Neural cell (in vitro differentiated cells): Measurements from ENCODE around the gene TESMIN. TPM values are rescaled to one million over a fixed set of nuclear protein-coding genes. Genes with fewer than 3 reads are reported as not detected.

Experiments used
- H2AFZ ChIP-seq: fragments of 200-600, 300-800 bp; sonication (generic), shearing (Covaris generic); 2 replicates; pipeline ENCODE4 v1.6.0; 2014; ENCODE audit warnings: low read depth, mild to moderate bottlenecking, antibody characterized with exemption, low read length, moderate library complexity
- H3F3A ChIP-seq: fragments of 200-600 bp; shearing (Covaris generic); 2 replicates; pipeline ENCODE4 v1.6.1; 2016; ENCODE audit warnings: mild to moderate bottlenecking, moderate library complexity, mixed read lengths, antibody characterized with exemption, low read length; ENCODE audit not compliant: insufficient read depth, poor library complexity, severe bottlenecking
- H3K27ac ChIP-seq: fragments of 200-600, 300-800 bp; sonication (generic), shearing (Covaris generic); 2 replicates; pipeline ENCODE4 v1.5.1; 2014; ENCODE audit warnings: mild to moderate bottlenecking, low read length, moderate library complexity
- H3K27me3 ChIP-seq: fragments of 300-800, 200-600 bp; sonication (generic), shearing (Covaris generic); 2 replicates; pipeline ENCODE4 v1.6.0; 2014; ENCODE audit warnings: mild to moderate bottlenecking, low read depth, low read length, moderate library complexity; ENCODE audit not compliant: insufficient read depth
- H3K36me3 ChIP-seq: fragments of 300-800, 200-600 bp; sonication (generic), shearing (Covaris generic); 2 replicates; pipeline ENCODE4 v1.5.1; 2014; ENCODE audit warnings: mild to moderate bottlenecking, antibody characterized with exemption, low read length, moderate library complexity; ENCODE audit not compliant: insufficient read depth
- H3K4me2 ChIP-seq: fragments of 300-800, 200-600 bp; sonication (generic), shearing (Covaris generic); 2 replicates; pipeline ENCODE4 v1.6.0; 2014; ENCODE audit warnings: mild to moderate bottlenecking, low read length
- H3K4me3 ChIP-seq: fragments of 300-800, 200-600 bp; sonication (generic), shearing (Covaris generic); 2 replicates; pipeline ENCODE4 v1.5.1; 2014; ENCODE audit warnings: mild to moderate bottlenecking, low read length, moderate library complexity
- H3K79me2 ChIP-seq: fragments of 200-600 bp; shearing (Covaris generic); replicated peaks from 2 replicates; pipeline ENCODE4 v1.6.0; 2014; ENCODE audit warnings: mild to moderate bottlenecking, low read length, moderate library complexity; ENCODE audit not compliant: insufficient read depth
- H3K9ac ChIP-seq: fragments of 300-800, 200-600 bp; sonication (generic), shearing (Covaris generic); 2 replicates; pipeline ENCODE4 v1.6.1; 2016; ENCODE audit warnings: mild to moderate bottlenecking, low read length, mixed read lengths
- H3K9me2 ChIP-seq: fragments of 200-600 bp; shearing (Covaris generic); 2 replicates; pipeline ENCODE4 v1.6.1; 2016; ENCODE audit warnings: mild to moderate bottlenecking, low read length, mixed read lengths; ENCODE audit not compliant: insufficient read depth
- H3K9me3 ChIP-seq: fragments of 200-600, 300-800 bp; sonication (generic), shearing (Covaris generic); 2 replicates; pipeline ENCODE4 v1.6.1; 2016; ENCODE audit warnings: mild to moderate bottlenecking, mixed run types, low read length, moderate library complexity, mixed read lengths
- H4K20me1 ChIP-seq: fragments of 200-600 bp; shearing (Covaris generic); 2 replicates; pipeline ENCODE4 v1.6.1; 2016; ENCODE audit warnings: mild to moderate bottlenecking, mixed run types; ENCODE audit not compliant: insufficient read depth
- EP300 ChIP-seq: fragments of 450-650 bp; conservative IDR thresholded peaks from 2 replicates; pipeline ENCODE4 v1.6.1; 2014; ENCODE audit warnings: antibody characterized with exemption, mild to moderate bottlenecking, moderate library complexity; ENCODE audit not compliant: poor library complexity, severe bottlenecking
- EZH2 ChIP-seq: fragments of 200-600, 300-800 bp; shearing (Covaris generic), sonication (generic); IDR thresholded peaks from 2 replicates; pipeline ENCODE4 v1.6.1; 2014; ENCODE audit warnings: antibody characterized with exemption, low read length, borderline replicate concordance, mild to moderate bottlenecking; ENCODE audit not compliant: insufficient read depth, poor library complexity, severe bottlenecking
- MXI1 ChIP-seq: fragments of 450-650 bp; conservative IDR thresholded peaks from 2 replicates; pipeline ENCODE4 v1.6.1; 2014; ENCODE audit warnings: antibody characterized with exemption, mild to moderate bottlenecking; ENCODE audit not compliant: poor library complexity, severe bottlenecking
- POLR2AphosphoS5 ChIP-seq: IDR thresholded peaks from 2 replicates; pipeline ENCODE4 v1.6.1; 2012
- RAD21 ChIP-seq: fragments of 450-650 bp; conservative IDR thresholded peaks from 2 replicates; pipeline ENCODE4 v1.6.1; 2014; ENCODE audit warnings: antibody characterized with exemption, mild to moderate bottlenecking, moderate library complexity
- REST ChIP-seq: IDR thresholded peaks from 2 replicates; pipeline ENCODE4 v1.6.1; 2012; ENCODE audit warnings: borderline replicate concordance
- SMC3 ChIP-seq: fragments of 450-650 bp; conservative IDR thresholded peaks from 2 replicates; pipeline ENCODE4 v1.6.1; 2014; ENCODE audit warnings: antibody characterized with exemption, mild to moderate bottlenecking, moderate library complexity; ENCODE audit not compliant: poor library complexity
- TAF1 ChIP-seq: IDR thresholded peaks from 2 replicates; pipeline ENCODE4 v1.6.1; 2012; ENCODE audit warnings: low read depth
- polyA plus RNA-seq: library from polyadenylated mRNA; depleted of rRNA; stranded (reverse); fragments of >200 nt; gene quantifications from 2 replicates; pipeline ENCODE4 v1.2.3, GENCODE V29; 2014
- TF ChIP-seq, protein P1 (sequence below): fragments of 450-650 bp; IDR thresholded peaks from 2 replicates; pipeline ENCODE4 v1.5.1; 2014; ENCODE audit warnings: antibody characterized with exemption, mild to moderate bottlenecking, moderate library complexity; ENCODE audit not compliant: poor library complexity, severe bottlenecking

TESMIN gene
- polyA plus RNA-seq, 1 donor from 2014 or later: not detected

GRCh38 chr11:68763181-68763721 lies 11.9 kb upstream of the TESMIN start:
- H3F3A ChIP-seq: no peaks in the 10 kb centered on the region
- H3K9me3 ChIP-seq: no peaks in the 10 kb centered on the region
- no peak overlapping the region for H3K9ac ChIP-seq
- H3K79me2 ChIP-seq: no peaks in the 10 kb centered on the region
- no peaks in the 10 kb centered on the region for H3K27me3 ChIP-seq
- H3K9me2 ChIP-seq: no peaks in the 10 kb centered on the region
- H3K36me3 ChIP-seq: no peaks in the 10 kb centered on the region
- no peak overlapping the region for H3K27ac ChIP-seq
- no peak overlapping the region for H3K4me2 ChIP-seq
- no peak overlapping the region for H2AFZ ChIP-seq
- H4K20me1 ChIP-seq: no peaks in the 10 kb centered on the region
- TF ChIP-seq TAF1: no peak
- TF ChIP-seq POLR2AphosphoS5: no peak
- no peak for TF ChIP-seq MXI1
- no peak for TF ChIP-seq RAD21
- TF ChIP-seq REST: no peak
- no peak for TF ChIP-seq EP300
- no peak overlapping the region for H3K4me3 ChIP-seq

DNA sequence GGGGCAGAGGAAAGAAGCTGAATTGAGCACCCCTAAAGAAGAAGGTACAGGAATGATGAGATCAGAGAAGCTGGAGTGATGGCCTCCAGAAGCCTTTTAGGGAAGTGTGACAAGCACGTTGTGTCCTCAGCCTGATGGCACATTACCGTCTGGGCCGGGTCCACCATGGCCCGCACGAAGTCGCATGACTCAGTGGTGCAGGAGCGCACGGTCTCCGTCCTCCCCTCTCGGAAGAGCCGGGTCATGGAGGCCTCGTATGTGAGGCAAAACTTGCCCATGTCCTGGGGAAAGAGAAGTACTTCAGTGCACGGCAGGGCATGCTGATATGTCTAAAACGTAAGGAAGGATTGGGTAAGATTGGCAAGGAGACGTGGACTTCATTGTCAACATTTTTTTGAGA lies 11.2 kb upstream of the TESMIN start:
- H3K9me3 ChIP-seq: no peaks in the 10 kb centered on the region
- H3K4me3 ChIP-seq: no peak overlapping the region

More for the DNA sequence above, 11.2 kb upstream of the TESMIN start:
- H3F3A ChIP-seq: no peaks in the 10 kb centered on the region
- no peak overlapping the region for H2AFZ ChIP-seq
- H3K36me3 ChIP-seq: no peaks in the 10 kb centered on the region
- no peaks in the 10 kb centered on the region for H3K79me2 ChIP-seq
- H3K27me3 ChIP-seq: no peaks in the 10 kb centered on the region
- no peak for TF ChIP-seq MXI1
- TF ChIP-seq EZH2: no peak
- TF ChIP-seq SMC3: no peak
- no peak for TF ChIP-seq TAF1
- TF ChIP-seq RAD21: no peak
- TF ChIP-seq, protein P1, sequence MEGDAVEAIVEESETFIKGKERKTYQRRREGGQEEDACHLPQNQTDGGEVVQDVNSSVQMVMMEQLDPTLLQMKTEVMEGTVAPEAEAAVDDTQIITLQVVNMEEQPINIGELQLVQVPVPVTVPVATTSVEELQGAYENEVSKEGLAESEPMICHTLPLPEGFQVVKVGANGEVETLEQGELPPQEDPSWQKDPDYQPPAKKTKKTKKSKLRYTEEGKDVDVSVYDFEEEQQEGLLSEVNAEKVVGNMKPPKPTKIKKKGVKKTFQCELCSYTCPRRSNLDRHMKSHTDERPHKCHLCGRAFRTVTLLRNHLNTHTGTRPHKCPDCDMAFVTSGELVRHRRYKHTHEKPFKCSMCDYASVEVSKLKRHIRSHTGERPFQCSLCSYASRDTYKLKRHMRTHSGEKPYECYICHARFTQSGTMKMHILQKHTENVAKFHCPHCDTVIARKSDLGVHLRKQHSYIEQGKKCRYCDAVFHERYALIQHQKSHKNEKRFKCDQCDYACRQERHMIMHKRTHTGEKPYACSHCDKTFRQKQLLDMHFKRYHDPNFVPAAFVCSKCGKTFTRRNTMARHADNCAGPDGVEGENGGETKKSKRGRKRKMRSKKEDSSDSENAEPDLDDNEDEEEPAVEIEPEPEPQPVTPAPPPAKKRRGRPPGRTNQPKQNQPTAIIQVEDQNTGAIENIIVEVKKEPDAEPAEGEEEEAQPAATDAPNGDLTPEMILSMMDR: no peak
- no peak for TF ChIP-seq POLR2AphosphoS5
- TF ChIP-seq REST: no peak
- no peak overlapping the region for H3K4me2 ChIP-seq
- H4K20me1 ChIP-seq: no peaks in the 10 kb centered on the region
- no peaks in the 10 kb centered on the region for H3K9me2 ChIP-seq
- no peak overlapping the region for H3K9ac ChIP-seq
- no peak overlapping the region for H3K27ac ChIP-seq
